ENCODE data around the gene TCP11L2.

DNA sequence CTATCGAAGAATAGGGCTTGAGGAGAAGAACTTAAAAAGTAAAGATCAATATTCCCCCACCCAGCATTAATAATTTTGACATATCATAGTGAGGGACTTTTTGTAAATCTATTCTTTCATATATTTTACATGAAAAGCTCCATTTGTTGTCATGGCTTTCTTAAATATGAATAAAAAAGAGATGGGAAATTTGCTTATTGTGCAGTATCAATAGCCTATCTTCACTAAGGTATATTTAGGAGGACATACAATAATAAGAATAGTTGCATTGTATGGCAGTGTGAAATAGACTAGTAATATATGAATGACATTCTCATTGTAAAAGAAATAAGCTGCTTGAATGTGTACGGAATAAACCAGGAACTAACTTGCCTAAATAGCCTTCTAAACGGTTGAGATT lies 5.5 kb upstream of the TCP11L2 start:
- no peak for TF ChIP-seq CTCF (CRISPR knock-in tag; IDR thresholded peaks at IDR 0.05)
- TF ChIP-seq NCOA2 (CRISPR knock-in tag; IDR thresholded peaks at IDR 0.05) = no peak
- no peak for TF ChIP-seq EZH2 (conservative IDR thresholded peaks at IDR 0.05; ENCODE audit: low read depth, low read length)
- no peak for TF ChIP-seq HNRNPUL1 (IDR thresholded peaks at IDR 0.05; ENCODE audit: low read depth, low read length)
- TF ChIP-seq NFRKB (IDR thresholded peaks at IDR 0.05) = no peak
- no peak for TF ChIP-seq CBX2 (IDR thresholded peaks at IDR 0.05; ENCODE audit: low read depth, low read length)
- TF ChIP-seq CBX2 (CRISPR knock-in tag; IDR thresholded peaks at IDR 0.05; ENCODE audit: low read depth) = no peak
- no peak for TF ChIP-seq POLR2A (IDR thresholded peaks at IDR 0.05; ENCODE audit: insufficient read depth in 1 of 2, low read depth in 2 of 2, low read length in 2 of 2)
- TF ChIP-seq, protein P1, sequence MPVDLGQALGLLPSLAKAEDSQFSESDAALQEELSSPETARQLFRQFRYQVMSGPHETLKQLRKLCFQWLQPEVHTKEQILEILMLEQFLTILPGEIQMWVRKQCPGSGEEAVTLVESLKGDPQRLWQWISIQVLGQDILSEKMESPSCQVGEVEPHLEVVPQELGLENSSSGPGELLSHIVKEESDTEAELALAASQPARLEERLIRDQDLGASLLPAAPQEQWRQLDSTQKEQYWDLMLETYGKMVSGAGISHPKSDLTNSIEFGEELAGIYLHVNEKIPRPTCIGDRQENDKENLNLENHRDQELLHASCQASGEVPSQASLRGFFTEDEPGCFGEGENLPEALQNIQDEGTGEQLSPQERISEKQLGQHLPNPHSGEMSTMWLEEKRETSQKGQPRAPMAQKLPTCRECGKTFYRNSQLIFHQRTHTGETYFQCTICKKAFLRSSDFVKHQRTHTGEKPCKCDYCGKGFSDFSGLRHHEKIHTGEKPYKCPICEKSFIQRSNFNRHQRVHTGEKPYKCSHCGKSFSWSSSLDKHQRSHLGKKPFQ (CRISPR knock-in tag; IDR thresholded peaks at IDR 0.05; ENCODE audit: insufficient replicate concordance) = no peak
- no peak for TF ChIP-seq ARID3A (IDR thresholded peaks at IDR 0.05; ENCODE audit: low read depth, low read length)
- TF ChIP-seq CHD2 (IDR thresholded peaks at IDR 0.05; ENCODE audit: low read depth, low read length) = no peak
- TF ChIP-seq GATAD2A (CRISPR knock-in tag; IDR thresholded peaks at IDR 0.05) = no peak
- no peak for TF ChIP-seq ZNF784 (CRISPR knock-in tag; IDR thresholded peaks at IDR 0.05; ENCODE audit: borderline replicate concordance)
- TF ChIP-seq GLMP (CRISPR knock-in tag; IDR thresholded peaks at IDR 0.05; ENCODE audit: borderline replicate concordance) = no peak
- TF ChIP-seq CHCHD3 (CRISPR knock-in tag; IDR thresholded peaks at IDR 0.05) = no peak
